ENCODE data around the gene PUSL1. TPM values are rescaled to one million over a fixed set of nuclear protein-coding genes. Genes with fewer than 3 reads are reported as not detected.

The PUSL1 gene
- total RNA-seq, 1 experiment from 2014 or later: 38.0 TPM

DNA sequence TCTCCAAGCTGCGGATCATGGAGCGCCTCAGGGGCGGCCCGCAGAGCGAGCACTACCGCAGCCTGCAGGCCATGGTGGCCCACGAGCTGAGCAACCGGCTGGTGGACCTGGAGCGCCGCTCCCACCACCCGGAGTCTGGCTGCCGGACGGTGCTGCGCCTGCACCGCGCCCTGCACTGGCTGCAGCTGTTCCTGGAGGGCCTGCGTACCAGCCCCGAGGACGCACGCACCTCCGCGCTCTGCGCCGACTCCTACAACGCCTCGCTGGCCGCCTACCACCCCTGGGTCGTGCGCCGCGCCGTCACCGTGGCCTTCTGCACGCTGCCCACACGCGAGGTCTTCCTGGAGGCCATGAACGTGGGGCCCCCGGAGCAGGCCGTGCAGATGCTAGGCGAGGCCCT is 18.9 kb downstream of the PUSL1 start:
- no peak overlapping the region for H3K23ac ChIP-seq (ENCODE audit: insufficient read length, low read depth, low read length)
- no peak for DNase-seq
- H2BK5ac ChIP-seq (ENCODE audit: insufficient read length, low read length): no peak overlapping the region
- H3K79me1 ChIP-seq (ENCODE audit: insufficient read depth, low read depth, low read length, poor library complexity, severe bottlenecking): no peaks in the 10 kb centered on the region
- no peak overlapping the region for H4K5ac ChIP-seq (ENCODE audit: insufficient read length, low read depth, low read length)
- H3K9ac ChIP-seq (ENCODE audit: extremely low read depth, insufficient read length, low read length): no peak overlapping the region
- H2AK5ac ChIP-seq (ENCODE audit: insufficient read length, low read length): no peak overlapping the region
- no peak overlapping the region for H2BK120ac ChIP-seq (ENCODE audit: low read depth, low read length, poor library complexity, severe bottlenecking)
- H3K9me3 Mint-ChIP-seq: no peaks in the 10 kb centered on the region
- no peak overlapping the region for H2AFZ ChIP-seq (ENCODE audit: low read length)
- no peak overlapping the region for H3K14ac ChIP-seq (ENCODE audit: insufficient read depth, low read length)
- no peak overlapping the region for H3T11ph ChIP-seq (ENCODE audit: low read length)
- no peak overlapping the region for H3K56ac ChIP-seq (ENCODE audit: insufficient read length, low read depth, low read length)
- H3K9me3 ChIP-seq (ENCODE audit: control insufficient read depth, low read depth, low read length): no peaks in the 10 kb centered on the region
- H3K18ac ChIP-seq (ENCODE audit: insufficient read length, low read depth, low read length): no peak overlapping the region
- H3K79me2 ChIP-seq (ENCODE audit: insufficient read depth, low read length): peaks cover 12% of the 10 kb centered on the region; the same call in 1 of the 2 replicates
- H3K23me2 ChIP-seq (ENCODE audit: insufficient read length, low read depth, low read length, poor library complexity, severe bottlenecking): peaks cover 8% of the 10 kb centered on the region
- H2BK20ac ChIP-seq (ENCODE audit: low read depth, low read length, poor library complexity, severe bottlenecking): no peak overlapping the region
- H3K36me3 Mint-ChIP-seq (ENCODE audit: insufficient read depth in 1 of 3, low read depth in 3 of 3): peaks cover 4 to 9% (median 4%) of the 10 kb centered on the region in 3 experiments; a peak in 6 of 7 replicates
- H3K27me3 Mint-ChIP-seq (ENCODE audit: low read depth): peaks cover 1% of the 10 kb centered on the region; the same call in 1 of the 2 replicates
- H3K4me1 ChIP-seq (ENCODE audit: insufficient read depth, low read length): no peaks in the 10 kb centered on the region
- whole genome bisulfite sequencing (ENCODE audit: extremely low coverage, insufficient read length, low lambda C conversion rate): no CpG with 5 or more reads among the region's 40 CpGs
- H4K8ac ChIP-seq (replicated peaks; ENCODE audit: insufficient read length, low read depth, low read length): no peak overlapping the region
- no peak overlapping the region for H3K4me2 ChIP-seq (ENCODE audit: insufficient read depth, insufficient read length, low read length)
- peaks cover 2 to 10% of the 10 kb centered on the region in 2 experiments for H3K4me1 Mint-ChIP-seq
- H2BK15ac ChIP-seq (ENCODE audit: low read depth, low read length): no peak overlapping the region
- no peak for TF ChIP-seq CTCF (conservative IDR thresholded peaks at IDR 0.05)
- H3K27ac ChIP-seq (ENCODE audit: insufficient read length, low read depth, low read length): no peak overlapping the region
- H2BK12ac ChIP-seq (ENCODE audit: insufficient read length, low read depth, low read length): no peak overlapping the region
- H4K91ac ChIP-seq (ENCODE audit: insufficient read length, low read depth, low read length): no peak overlapping the region
- H4K20me1 ChIP-seq (ENCODE audit: control insufficient read depth, insufficient read depth, insufficient read length): no peaks in the 10 kb centered on the region
- H3K4ac ChIP-seq (ENCODE audit: low read depth, low read length): no peak overlapping the region
- H3K27me3 ChIP-seq (ENCODE audit: insufficient read depth, low read length): no peaks in the 10 kb centered on the region
- no peak overlapping the region for H3K27ac Mint-ChIP-seq
- H3K4me3 Mint-ChIP-seq: peak overlapping the region in 1 of 2 experiments; percentile 46; a peak in 1 of 5 replicates

Measured in H9 (cell line).